NCI-H128 (cell line): ENCODE data around the gene SLC35B1.

ENCODE experiments used
- DNase-seq: peaks from one replicate; lab custom pipeline; 2025; ENCODE audit not compliant: unreplicated experiment; lab: John Stamatoyannopoulos, UW

Gene SLC35B1

GRCh38 chr17:49700960-49701359 lies 6.8 kb downstream of the SLC35B1 start:
- DNase-seq: no peak

- no peak for DNase-seq
These were observed 7.7 kb downstream of the SLC35B1 start for GRCh38 chr17:49699966-49700575.

DNA sequence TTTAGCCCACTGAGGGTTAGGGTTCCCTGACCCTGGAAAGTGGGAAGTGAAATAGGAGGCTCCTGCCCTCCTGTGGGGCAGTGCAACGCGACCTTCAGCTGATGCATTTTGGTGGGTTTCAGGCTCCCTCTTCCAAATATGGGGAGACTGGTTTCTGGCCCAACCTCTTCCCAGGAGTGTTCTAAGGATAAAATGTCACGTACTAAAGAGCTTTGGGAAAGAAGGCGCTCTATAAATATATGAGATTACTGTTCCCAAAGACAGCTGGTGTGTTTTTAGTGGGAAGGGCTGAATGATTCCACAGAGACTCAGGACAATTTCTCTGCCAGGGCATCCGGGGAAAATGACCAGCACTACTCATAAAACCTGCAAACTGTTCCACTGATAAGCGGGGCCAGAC lies 9.8 kb downstream of the SLC35B1 start:
- DNase-seq: no peak

DNA sequence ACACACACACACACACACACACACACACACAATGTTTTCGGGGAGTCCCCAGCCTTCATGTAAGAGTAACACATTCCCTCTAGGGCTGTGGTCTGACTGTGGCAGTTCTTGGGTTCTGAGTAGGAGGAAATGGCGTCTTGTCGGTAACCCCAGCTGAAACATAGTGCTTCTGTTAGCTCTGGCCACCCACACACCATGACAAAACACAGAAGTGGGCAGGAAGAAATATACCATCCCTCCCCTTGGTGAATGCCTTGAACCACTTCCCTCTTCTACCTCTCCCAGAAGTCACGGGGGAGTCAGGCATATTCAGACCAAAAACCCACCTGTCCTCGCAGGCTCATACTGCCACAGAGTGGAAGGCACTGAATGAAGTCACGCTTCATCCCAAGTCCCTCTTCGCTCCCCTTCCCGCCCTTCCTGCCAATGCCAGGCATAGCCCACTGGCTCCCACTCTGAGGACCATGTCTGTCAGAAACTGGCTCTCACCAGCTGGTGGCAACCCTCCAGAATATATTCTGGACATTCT lies 11.5 kb downstream of the SLC35B1 start:
- DNase-seq: no peak

DNA sequence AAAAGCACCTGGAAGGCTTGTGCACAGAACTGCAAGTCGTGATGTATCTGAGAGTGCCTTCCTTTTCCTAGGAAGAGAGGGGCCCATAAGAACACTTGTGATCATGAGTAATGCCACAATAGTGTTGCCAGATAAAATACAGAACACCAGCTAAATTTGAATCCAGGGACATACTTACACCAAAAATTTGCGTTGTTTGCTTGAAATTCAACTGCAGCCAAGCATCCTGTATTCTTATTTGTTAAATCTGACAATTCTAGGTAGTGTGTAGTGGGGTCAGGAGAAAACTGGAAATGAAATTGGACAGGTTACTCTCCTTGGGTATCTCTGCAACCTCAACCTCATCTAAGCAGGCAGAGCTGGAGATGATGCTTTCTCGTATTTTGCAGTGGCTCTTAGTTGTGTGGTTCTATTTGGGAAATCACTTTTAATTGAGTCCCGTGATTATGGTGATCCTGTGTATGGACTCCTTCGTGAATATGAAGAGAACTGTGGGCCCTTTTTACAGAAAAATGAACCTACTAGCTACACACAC lies 12.0 kb downstream of the SLC35B1 start:
- DNase-seq: no peak

DNA sequence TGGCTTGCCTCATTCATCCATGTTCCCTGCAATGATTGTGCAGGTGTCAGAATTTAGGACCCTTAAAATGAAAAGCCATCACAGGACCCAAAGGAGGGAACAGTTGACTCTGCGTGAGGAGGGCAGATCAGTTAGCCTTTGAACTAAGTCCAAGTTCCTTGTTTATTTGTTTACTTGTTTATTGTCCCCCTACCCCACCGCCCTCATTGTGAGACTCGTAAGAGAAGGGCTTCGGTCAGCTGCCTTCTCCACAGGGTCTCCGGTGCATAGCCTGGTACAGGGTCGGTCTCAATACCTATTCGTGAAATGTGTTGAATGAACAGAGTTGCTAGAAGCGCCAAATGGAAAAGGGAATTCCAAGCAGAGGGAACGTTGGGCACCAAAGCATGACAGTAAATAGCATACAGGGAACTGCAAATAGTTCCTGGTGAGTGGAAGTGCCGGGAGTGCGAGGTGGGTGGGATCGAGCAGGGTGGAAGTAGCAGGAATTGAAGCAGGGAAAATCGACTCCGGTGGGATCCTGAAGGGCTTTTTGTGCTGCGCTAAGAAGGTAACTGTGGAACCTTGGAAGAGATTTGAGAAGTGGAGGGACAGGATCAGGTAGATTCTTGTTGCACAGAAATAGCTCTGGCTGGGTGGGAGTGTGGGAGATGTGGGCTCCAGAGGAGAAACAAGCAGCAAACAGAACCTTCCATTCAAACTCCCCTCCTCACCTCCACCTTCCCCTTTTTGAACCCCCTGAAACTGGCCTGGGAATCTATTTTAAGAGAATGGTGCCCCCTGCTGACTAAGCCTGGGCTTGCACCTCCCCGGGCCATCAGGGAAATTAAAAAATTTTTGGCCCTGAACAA lies 12.7 kb downstream of the SLC35B1 start:
- no peak for DNase-seq

DNA sequence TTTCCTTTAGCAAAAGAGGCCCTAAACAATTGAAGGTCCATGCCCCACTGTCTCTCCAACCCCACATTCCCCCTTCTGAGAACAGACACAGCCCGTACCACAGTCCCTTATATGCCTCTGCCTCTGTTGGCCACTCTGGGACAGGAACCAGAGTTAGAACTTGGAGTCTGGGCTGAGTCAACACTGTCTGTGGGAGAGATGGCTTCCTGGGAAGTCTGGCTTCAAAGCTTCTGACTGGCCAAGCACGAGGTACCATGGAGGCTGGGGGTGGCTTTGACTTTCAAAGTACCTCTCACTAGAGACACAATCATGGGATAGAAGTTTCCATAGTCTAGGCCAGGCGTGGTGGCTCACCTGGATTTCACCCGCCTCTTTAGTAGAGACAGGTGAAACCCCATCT lies 15.0 kb downstream of the SLC35B1 start:
- DNase-seq: no peak

GRCh38 chr17:49691677-49692191 lies 16.0 kb downstream of the SLC35B1 start:
- DNase-seq: no peak

DNA sequence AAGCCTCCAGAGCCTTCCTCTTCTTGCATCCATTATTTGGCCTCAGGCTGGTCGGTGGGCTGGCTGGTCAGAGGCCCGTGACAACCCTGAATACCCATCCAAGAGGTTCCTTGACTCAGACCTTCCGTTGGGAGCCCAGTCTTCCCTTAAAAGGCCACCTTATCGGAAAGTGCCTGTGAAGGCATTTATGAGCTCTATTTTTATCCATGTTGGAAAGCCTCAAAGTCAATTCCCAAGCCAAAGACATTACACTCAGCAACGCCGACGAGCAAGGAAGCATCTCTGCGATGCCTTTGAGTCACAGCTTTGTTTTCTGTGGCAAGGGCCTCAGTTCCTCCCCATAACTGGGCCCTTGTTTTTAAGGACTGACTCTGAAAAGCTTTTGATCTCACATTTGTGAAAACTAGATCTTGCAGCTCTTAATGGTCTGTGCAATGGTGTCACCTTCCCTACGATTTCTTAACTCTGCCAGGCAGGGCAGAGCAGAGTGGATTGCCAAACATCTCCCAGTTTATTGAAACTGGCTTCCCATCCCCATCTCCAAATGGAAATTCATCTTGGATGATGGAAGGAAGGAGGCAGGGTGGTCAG lies 16.6 kb downstream of the SLC35B1 start:
- DNase-seq: no peak

DNA sequence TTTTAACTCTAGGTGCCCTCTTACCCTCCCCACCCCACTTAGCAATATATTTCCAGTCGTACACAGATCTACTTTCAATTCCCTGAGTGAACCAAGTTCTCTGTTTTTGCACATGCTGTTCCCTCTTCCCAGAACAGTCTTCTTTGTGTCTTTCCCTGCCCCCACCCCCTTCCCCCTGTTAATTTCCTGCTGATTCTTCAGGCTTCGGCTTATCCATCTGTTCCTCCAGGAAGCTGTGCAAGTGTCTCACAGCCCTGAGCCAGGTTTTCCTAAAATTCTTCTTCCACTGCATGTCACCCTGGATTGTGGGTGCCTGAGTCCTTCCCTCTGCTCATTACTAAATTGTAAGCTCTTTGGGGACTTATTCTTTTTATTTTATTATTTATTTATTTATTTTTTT lies 17.5 kb downstream of the SLC35B1 start:
- no peak for DNase-seq

- no peak for DNase-seq
These were observed 18.9 kb downstream of the SLC35B1 start for GRCh38 chr17:49688848-49689247.

GRCh38 chr17:49687878-49688491 lies 19.8 kb downstream of the SLC35B1 start:
- DNase-seq: no peak

DNA sequence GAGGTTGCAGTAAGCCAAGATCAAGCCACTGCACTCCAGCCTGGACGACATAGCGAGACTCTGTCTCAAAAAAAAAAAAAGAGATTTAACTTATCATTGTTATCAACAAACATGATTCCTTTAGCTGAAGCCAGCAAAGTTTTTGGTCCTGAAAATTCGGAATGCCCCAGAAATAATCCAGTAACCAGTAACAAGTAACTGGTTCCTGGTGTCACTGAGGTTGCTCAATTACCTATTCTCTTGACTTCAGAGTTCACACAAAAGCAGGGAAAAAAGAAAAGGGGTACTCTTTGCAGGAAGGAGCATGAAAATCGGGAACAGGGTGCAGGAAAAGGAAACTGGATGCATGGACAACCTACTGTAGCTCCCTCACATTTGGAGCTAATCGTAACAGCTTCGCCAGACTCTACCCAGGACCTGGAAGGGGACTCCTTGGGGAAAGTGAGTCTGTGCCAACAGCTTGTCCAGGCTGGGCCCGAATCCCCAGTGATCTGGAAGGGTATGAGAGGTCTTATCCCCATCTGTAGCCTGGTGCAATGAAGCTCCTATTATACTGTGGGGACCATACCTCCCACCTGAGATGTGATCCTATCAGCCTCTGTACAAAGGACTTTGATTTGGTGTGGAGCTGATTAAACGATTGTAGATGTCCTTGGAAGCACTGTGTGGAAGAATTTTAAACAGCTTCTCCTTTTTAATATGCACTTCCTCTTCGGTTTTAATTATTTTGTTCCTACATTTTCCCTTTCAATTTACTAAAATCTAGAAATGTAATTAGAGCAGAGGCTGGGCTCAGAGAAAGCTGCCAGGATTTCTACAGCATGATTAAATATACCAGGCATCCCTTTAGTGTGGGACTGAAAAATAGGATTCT lies 26.4 kb downstream of the SLC35B1 start:
- DNase-seq: no peak

DNA sequence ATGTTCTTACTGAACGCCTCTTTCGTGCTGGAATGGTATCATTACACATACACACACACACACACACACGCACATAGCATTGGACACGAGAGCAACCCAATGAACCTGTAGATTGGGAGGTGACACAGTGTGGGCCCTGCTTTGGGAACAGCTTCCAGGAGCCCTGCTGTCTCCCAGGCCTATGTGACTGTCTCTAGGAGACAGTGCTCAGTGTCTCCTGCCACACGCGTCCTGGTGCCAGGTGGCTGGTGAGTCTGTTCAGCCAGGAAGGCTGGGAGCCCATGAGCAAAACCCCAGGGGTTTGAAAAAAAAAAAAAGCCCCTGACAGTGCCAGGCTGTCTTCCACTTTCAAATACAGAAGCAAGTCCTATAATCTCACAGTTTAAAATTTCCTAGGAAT lies 27.4 kb downstream of the SLC35B1 start:
- no peak for DNase-seq

- peak; percentile 93 for DNase-seq
These were observed 29.6 kb downstream of the SLC35B1 start, which contains the start of gene SPOP for GRCh38 chr17:49677933-49678847. TSS of gene SPOP (minus strand) at chr17:49678097. CDS start at chr17:49622810, 55,287 bp downstream.

GRCh38 chr17:49677134-49677932 lies 30.4 kb downstream of the SLC35B1 start:
- DNase-seq: peak; percentile 75

DNA sequence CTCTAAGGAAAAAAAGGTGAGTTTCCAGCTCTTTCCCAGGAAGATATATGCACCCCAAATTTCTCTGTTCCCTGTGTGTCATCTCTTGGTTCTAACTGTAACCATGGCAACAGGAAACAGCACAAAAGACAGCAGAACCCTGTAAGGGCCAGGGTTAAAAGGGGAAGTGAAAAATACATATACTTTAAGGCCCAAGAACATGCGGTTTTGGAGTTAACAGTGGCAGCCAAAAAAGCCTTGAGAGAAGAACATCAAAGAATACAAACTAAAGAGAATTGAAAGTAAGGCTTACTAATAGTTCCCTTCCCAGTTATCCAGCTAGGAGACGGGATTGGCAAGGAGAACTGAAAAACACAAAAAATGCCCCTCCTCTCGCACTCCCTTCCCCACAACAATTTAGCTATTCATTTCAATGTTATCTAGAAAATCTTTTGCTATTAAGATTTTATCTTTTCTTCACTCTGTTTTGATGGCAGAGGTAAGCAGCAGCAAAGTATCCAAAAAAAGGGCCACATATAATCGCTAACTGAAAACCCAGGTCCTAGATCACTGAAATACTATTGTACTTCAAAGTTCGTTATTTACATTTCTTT lies 31.4 kb downstream of the SLC35B1 start:
- DNase-seq: no peak

- no peak for DNase-seq
These were observed 33.3 kb downstream of the SLC35B1 start for GRCh38 chr17:49674507-49674906.
